ENCODE results near the gene TREM1. TPM values are rescaled to one million over a fixed set of nuclear protein-coding genes. Genes with fewer than 3 reads are reported as not detected.

The TREM1 gene
- not detected in 2 replicates for total RNA-seq

GRCh38 chr6:41286544-41287346 lies at the start of gene TREM1:
Gene TREM1, minus strand, starts transcription at chr6:41286682. Its CDS starts 27 bp downstream, at chr6:41286655.

GRCh38 chr6:41335296-41335695 lies 48.8 kb upstream of the TREM1 start, which contains the start of gene NCR2:
Gene NCR2, plus strand, starts transcription at chr6:41335608. Its CDS starts 269 bp downstream, at chr6:41335877.

GRCh38 chr6:41228096-41228495 lies 58.4 kb downstream of the TREM1 start, which contains the start of gene TREML4:
Gene TREML4, plus strand, starts transcription at chr6:41228349. Its CDS starts 79 bp downstream, at chr6:41228428.

Small RNAs within 50 kb of the gene (small RNA-seq; reads per million reads assigned to genes)
- gene AL391903.2, result not detected
- gene AL391903.3, result not detected
- 0.29 reads per million, percentile 5 among the genes with 10 or more reads in this experiment for gene RNA5SP207
- gene RNU6-643P, result not detected

Other genes starting within 250 kb of the TREM1 start
- gene UNC5CL, start 247.5 kb downstream of the TREM1 start, total RNA-seq, result 0.22 and 0.39 TPM in 2 replicates
- gene TSPO2, start 244.2 kb downstream of the TREM1 start, total RNA-seq, result not detected in 2 replicates
- not detected in 2 replicates for gene APOBEC2, start 233.5 kb downstream of the TREM1 start, total RNA-seq
- gene OARD1, start 214.3 kb downstream of the TREM1 start, total RNA-seq, result 8.2 and 24.3 TPM in 2 replicates
- 14.2 and 23.6 TPM in 2 replicates for gene NFYA, start 213.7 kb downstream of the TREM1 start, total RNA-seq
- not detected in 2 replicates for gene TREML1, start 132.3 kb downstream of the TREM1 start, total RNA-seq
- not detected in 2 replicates for gene TREM2, start 123.6 kb downstream of the TREM1 start, total RNA-seq
- gene TREML2, start 85.5 kb downstream of the TREM1 start, total RNA-seq, result not detected in 2 replicates
- gene TREML4, start 58.3 kb downstream of the TREM1 start, total RNA-seq, result not detected in 2 replicates
- not detected in 2 replicates for gene NCR2, start 48.9 kb upstream of the TREM1 start, total RNA-seq